HG02763 (cell line): ENCODE data around the gene C3orf22.

Source experiments
- ATAC-seq: cut with Tn5 transposase; IDR thresholded peaks from one replicate; pipeline ENCODE4 v1.9.1; 2021; ENCODE audit warnings: mild to moderate bottlenecking, moderate library complexity; ENCODE audit not compliant: unreplicated experiment

The C3orf22 gene

DNA sequence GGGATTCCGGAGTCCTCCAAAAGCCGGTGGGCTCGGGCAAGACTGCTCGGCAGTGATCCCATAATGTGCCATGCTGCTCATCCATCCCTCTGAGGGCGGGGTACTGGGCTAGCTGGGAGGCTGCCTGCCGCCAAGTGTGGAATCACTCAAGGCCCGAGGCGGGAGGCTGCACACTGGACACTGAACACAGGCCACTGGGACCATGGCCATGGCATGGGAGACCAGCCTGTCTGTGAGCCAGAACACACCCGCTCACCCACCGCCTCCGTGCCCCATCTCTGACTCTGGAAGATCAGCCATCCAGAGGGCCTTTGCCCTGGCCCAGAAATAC lies 1.4 kb downstream of the C3orf22 start:
- no peak for ATAC-seq

DNA sequence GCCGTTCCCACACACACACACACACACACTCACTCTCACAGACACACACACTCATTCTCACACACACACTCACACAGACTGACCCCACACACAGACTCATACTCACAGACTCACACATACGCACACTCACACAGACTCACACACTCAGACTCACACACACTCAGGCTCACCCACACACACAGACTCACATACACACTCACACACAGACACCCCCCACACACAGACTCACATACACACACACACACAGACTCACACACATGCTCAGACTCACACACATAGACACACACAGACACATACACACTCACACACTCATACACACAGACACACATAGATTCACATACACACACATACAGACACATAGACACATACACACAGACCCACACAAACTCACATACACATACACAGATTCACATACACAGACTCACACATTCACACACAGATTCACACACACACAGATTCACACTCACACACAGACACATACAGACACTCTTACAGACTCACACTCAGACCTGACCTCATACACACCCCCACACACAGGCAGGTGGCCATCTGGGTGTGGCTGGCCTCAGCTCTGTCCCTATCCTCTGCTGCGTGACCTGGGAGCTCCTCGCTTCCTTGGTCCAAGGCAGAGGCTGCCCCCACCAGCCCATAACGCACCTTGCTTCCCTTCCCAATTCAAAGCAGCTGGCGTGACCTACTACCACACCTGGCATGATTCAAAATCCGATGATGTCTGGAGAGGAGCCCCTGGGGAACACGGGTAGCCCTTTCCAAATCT lies 1.9 kb downstream of the C3orf22 start:
- no peak for ATAC-seq

DNA sequence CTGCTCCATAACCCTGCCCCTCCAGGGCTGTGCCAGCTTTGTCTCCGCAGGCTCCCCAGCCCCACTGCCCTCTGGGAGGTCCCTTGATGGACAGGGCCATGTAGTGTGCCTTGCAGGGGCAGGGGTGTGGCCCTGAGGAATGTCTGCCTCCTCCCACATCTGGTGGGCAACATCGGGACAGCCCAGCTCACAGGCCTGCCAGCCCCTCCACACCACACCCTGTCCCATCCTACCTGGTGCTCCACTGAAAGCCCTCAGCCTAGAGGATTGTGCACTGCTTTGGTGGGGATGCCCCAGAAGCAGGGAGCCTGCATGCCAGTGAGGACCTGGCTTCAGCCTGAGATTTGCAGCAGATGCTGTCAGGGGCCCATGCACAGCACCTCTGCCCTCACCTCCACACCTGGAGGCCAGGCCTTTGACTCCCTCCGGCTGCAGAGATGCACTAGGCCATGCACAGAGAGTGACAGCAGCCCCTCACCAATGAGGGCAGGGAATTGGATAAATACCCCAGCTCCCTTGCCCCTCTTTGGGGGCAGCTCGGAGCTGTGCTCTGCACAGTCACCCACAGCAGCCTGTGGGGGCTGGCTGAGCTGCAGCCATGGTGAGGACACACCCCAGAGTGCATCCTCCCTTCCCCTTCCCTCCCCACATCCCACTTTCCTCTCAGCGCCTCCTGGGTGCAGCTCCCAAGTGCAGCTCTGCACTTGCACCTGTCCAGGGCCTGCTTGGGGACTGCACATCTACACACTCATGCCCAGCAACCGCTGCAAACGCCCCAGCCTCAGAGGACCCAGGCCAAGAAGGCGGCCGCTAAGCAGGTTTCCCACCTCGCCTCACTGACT lies 2.7 kb downstream of the C3orf22 start:
- ATAC-seq, result no peak

DNA sequence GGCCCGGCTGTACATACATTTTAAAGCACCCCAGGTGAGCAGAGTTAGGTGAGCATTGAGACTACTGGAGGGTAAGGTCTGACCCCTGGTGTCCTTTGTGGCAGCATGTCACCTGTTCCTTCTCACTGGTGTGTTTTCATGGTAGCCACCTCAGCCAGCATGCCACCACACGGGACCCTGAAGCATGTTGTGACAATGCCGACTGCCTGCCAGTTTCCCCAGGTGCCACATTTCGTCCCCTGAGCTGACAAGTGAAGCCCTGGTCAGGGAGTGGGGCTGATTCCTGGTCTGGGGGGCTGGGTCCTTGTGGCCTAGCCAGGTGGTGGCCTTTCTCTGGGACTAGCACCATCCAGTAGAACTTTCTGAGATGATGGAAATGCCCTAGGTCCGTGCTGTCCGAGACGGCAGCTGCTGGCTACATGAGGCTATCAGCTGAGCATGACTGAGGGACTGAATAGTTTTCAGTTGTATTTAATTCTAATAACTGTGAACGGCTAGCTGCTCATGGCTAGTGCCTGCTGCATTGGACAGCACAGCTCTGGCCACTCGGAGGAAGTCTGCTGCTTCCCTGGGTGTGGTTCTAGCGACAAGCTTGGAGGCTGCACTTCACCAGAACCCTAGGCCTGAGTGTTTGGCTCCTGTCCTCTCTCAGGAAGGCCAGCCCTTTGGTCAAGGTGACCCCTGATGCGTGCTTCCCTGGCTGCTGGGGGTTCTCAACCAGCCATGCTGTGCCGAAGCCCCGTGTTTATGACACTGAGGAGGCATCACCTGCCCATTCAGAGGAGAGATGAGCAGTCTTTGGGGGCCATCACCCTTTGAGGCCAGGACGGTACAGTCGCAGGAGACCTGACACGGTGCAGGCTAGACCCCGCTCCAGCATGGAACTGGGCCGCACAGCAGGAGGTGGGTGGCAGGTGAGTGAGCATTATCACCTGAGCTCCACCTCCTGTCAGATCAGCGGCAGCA lies 3.9 kb downstream of the C3orf22 start:
- no peak for ATAC-seq

DNA sequence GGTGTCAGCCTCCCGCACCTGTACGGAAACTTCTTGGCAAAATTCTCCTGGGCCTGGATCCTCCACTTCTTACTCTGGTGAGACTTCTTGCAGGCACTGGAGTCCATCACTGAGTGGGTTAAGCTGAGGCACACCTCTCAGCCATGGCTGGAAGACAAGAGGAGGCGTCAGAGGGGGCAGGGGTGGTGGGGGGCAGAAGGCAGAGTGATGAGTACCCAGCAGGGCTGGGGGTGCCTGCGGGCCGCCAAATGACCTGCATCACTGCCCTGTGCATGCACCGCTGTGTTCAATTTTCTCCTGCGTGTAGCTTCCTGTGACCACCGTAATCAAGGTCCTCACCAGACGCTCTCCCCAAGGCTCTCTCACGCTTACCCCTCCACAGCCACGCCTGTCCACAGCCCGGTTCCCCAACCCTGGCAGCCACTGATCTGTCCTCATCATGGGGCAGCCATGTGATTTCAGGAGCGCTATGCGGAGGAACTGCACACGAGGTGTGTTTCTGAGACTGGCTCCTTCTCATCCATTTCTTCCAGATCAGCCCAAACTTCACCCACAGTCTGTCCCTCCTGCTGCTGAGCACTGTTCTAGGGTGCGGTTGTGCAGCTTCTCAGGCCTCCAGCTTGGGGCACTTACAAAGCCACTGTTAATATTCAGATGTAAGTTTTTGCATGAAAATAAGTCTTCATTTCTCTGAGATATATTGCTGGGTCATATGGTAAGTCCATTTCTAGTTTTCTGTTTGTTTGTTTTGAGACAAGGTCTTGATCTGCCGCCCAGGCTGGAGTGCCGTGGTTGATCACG lies 5.2 kb downstream of the C3orf22 start:
- ATAC-seq, result no peak

DNA sequence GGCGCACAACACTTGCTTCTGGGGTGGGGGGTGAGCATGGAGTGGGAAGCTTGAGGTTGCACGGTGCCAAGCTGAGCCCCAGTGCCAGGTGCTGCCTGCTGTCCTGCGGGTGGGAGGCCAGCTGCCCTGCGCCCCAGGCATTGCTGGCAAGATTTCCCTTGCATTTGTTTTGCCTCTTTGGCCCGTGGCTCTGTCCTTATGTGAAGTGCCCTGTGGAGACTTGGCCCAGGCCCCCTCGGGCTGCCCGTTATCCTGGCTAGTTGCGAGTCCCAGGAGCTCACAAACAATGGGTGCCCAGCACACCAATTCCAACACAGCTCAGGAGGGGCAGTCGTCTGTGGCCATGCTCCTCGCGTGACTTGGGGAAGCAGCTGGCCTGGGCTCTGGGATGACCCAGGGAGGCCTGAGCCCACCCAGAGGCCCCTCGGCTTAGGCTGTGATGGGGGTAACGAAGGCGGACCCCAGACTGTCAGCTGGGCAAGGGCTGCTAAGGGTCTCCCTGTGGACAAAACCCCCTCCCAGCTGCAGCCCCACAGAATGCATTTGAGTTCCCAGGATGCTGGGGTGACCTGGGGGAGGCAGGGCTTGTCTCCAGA lies 5.9 kb downstream of the C3orf22 start:
- no peak for ATAC-seq

DNA sequence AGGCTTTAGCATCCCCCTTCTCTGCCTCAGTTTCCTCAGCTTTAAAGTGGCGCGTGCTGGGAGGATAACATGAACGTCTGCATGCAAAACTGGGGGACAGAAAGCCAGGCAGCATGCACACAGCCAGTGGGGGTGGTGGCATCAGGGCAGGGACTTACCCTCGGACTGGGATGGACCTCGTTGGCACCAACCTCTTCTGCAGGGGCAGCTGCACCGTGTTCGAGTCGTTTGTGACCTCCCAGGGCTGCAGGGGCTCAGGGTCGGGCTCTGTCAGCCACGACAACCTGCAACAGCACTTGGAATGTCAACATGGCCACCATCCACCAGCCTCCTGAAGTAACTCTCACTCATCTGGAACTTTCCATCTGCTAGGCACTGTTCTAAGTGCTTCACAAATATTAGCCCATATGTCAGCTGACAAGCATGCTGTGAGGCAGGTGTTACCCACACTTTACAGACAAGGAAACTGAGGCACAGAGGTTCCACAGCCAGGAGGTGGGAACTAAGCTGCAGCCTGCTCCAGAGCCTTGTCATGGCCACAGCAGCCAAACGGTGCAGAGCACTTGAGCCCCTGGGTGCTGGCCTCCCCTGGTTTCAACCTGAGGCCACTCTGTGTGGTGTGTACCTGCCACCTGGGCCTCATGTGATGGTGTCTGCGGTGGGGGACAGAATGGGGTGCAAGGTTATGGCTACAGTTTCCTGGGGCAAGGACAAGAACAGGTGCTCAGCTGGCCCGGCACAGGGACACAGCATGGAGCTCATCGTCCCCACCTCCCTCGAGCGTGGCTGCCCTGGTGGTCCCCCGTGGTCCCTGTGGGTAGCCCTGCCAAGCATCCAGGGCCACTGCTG lies 6.7 kb downstream of the C3orf22 start:
- ATAC-seq, result no peak

DNA sequence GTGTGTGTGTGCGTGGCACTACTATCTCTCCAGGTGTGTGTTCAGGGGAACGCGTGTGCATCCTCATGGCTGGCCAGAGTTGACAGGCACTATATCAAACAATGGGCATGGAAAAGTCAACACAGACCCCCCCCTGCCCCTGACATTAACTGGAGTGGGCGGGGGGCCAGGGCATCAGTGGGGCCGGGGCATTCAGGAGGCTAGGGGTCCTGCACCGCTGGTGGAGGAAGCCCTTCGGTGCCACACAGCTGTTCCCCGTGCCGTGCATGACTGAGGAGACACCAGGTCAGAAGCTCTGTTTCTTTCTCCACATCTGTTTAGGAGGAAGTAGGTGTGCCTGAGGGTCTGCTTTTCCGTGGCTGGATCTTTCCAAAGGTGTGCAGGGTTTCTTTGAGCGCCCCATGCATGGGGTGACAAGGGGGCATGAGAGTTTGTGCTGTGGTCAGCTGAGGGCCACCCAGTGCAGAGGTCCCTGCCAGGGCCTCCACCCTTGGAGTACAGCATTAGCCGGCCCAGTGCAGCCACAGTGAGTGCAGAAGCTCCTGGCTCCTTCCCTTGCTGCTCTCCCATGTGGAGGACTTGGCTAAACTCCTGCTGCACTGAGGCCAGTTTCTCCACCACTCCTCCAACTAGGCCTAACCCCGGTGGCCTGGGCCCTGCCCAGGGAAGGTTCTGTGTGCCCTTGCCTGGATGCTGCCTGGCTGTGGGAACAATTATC lies 7.5 kb downstream of the C3orf22 start:
- ATAC-seq, result no peak

DNA sequence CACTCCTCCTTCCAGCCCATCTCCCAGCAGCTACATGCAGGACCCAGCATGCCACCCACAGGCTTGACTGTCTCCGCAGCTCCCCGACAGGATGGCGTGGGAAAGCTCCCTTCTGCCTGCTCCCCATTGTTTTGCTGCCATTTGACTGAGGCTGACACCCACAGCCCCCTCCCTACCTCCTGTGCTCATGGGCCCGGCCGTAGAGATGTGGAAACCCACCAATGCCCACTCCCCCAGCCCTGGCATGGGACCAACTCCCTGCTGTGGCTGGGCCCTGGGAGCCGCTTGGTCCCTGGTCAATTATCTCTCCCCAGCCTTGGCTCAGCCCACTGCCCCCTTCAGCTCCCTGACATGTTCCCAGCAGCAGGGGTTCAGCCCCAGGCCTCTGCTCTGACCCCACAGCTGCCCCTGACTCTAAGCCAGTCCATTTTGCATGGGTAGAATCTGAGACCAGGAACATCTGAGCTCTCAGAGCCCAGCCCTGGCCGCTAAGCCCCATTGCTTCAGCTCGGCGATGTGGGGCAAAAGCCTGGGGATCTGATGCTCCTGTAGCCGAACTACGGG lies 8.2 kb downstream of the C3orf22 start:
- no peak for ATAC-seq

DNA sequence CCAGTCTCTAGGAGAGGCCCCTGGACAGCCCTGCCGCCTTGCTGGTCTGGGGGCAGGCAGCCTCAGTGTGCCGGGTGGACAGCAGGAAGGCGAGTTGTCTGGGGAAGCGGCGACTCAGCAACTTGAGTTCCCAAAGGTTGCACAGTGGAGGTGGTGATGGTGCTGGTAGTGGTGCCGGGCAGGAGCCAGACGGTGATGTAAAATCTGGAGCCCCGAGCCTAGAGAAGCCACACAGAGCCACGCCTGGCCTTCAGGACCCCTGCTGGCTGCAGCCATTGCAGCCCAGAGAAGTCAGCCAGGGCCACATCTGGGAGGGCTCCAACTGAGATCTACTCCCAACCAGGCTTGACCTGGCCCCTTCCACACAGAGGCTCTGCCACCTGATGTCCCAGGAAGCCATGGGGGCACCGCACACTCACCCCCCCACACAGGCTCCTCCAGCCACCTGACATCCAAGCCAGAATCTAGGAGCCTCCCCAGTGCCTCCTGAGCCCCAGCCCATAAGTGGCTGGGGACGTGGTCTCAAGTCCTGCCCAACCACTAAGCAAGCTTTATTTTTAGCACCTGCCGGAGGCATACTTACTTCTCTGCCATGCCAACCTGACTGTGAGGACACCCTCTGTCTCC lies 8.8 kb downstream of the C3orf22 start:
- no peak for ATAC-seq

DNA sequence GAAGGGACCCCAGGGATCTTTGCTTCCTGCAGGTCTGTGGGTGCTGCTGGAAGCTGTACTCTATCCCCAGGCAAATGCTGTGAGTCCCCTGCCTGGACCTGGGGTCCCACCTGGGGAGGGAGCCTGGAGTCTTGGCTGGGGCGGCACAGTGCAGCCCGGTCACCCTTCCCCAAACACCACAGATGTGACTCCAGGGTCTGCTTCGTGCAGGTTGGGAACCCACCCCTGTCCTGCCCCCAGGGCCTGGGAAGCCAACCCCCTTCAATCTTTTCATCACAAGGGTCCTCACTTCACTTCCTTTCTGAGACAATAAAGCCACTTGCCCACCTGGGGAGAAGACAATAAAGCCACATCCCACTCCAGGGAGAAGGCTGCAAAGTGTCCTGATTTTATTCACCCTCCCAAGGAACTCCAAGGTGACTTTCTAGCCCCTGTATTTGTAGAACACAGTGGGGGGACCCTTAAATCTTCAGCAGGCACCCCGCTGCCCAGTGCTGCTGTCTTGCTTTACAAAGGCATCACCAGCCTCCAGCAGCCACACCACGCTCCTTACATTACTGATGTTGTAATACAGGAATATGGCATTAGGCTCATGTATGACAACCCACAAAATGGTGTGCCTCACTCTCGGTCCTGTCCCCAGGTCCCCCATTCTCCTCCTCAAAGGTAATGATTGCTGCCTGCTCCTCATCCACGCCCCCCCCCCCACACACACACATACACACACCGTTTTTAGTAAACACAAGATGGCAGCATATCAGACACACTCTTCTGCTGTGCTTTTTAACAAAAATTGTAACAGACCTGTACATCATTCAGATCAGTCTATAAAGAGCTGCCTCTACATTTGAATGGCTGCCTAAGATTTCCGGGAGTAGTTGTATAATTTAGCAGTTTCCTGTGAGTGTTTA lies 9.9 kb downstream of the C3orf22 start:
- ATAC-seq, result no peak

DNA sequence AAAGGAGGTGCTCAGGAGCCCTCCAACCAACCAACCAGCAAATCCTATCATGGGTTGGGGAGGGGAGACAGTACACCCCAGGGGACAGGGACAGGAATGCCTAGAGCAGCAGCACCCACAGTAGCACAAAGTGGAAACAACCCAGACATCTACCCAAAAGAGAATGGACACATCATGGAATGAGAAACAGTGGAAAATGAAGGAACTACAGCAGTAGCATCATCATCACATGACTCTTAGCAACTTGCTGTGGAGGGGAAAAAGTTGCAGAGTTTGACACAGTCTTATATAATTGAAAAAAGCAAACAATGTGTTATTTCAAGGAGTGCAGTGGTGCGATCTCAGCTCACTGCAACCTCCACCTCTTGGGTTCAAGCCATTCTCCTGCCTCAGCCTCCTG lies 11.0 kb downstream of the C3orf22 start:
- no peak for ATAC-seq

DNA sequence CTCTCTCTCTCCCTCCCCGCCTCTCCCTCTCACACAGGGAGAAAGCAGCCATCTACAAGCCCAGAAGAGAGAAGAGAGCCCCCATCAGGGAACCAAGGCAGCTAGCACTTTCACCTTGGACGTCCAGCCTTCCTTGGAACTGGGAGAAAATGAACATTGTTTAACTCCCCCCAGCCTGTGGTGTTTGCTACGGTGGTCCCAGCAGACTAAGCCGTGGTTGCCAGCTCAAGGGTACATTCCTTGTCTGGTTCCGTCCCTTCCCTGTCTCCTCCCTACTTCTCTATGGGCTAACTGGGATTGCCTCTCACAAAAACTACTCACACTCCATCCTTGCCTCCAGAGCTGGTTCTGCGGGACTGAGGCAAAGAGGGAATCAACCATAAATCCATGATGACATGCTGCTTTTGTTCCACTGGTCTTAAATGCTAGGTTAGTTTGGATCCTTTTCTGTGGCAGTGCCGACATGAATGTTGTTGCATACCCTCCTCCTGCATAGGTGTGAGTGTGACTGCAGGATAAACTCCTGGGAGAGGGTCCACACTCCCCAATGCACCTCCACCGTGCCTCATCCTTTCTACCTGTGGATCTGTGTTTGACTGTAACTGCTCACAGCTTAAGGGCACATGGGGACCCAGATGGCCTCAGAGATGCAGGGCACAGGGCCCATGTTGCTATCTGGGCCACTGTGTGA lies 12.0 kb downstream of the C3orf22 start:
- no peak for ATAC-seq

DNA sequence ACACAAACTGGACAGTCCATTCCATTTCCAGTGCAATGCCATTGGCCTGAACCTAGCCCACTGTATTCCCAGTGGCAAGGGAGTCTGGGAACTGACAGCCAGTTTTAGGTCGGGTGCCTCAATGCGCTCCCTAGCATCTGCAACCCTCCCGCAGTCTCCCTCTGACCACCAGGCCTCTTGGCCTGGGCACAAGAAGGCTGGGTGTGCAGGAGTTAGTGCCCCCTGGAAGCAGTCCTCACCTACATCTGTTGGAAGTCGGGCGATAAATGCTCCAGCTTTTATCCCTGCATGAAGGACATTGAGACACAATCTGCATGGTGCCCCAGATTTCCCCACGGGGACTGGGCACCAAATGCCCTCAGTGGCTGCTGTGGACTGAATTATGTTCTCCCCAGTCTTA lies 12.7 kb downstream of the C3orf22 start:
- no peak for ATAC-seq

DNA sequence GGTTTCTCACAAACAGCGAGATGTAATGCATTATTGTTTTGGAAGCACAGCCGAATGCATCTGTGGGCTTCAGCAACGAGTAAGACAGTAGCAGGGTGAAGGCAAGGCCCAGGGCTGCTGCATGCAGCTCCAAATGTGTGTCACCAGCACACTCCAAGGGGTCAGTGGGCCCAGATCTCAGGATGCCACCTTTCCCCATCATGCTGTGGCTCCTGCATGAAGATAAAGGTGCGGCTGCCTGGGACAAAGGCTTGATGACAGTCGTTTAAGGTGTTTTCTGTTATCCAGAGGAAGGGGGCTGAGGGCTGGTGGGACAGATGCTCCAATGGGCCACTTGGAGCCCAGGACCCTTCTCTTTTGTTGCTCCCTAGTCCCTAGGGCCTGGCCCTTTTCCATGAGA lies 13.2 kb downstream of the C3orf22 start:
- ATAC-seq, result no peak
